HG03103 (cell line): Measurements from ENCODE around the gene FANCB.

Source experiments
- ATAC-seq: cut with Tn5 transposase; IDR thresholded peaks from one replicate; pipeline ENCODE4 v1.9.1; 2021; ENCODE audit warnings: low read depth; ENCODE audit not compliant: unreplicated experiment

FANCB gene

DNA sequence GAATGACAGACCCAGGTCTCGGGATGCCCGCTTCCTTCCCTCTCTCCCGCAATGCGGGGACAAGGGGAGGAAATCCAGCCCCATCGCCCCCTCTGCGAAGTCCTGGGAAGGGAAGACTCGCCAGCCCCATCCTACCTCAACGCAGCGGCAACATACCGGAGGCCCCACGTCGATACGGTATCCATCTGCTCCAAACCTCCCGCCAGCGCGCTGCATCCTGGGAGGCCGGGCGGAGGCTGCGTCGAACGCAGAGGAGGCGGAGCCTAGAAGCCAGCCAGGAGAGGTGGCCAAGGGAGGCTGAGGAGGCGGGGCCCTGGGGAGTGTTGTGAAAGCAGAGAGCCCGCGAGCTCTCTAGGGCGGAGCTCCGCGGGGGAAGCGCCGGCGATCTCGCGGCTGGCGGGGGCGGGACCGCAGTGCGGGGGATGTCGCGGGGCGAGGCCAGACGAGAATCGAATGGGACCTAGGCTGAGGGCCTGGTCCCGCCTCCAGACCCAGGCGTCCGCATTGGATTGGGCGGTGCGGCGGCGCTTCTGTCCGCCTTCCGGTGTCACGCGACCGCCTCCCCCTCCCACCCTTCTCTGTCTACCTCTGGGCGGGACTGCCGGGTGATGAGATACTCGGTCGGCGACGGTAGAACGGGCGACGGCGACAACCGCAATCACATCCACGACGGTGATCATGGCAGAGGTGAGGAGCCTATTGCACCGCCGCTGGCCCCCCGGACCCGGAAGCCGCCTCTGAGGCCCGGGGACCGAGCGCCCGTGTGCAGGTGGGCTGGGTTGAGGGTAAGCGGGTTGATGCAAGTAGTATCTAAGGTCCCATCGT is at the start of gene FANCB, which contains the start of gene MOSPD2:
TSS of gene FANCB (minus strand) at position 219 of the 825 bp plus-strand sequence. CDS start 7,559 bp downstream, outside the sequence.
TSS of gene MOSPD2 (plus strand) at position 571 of the 825 bp plus-strand sequence. CDS start at position 679, 108 bp downstream.
- peak; percentile 96 for ATAC-seq

DNA sequence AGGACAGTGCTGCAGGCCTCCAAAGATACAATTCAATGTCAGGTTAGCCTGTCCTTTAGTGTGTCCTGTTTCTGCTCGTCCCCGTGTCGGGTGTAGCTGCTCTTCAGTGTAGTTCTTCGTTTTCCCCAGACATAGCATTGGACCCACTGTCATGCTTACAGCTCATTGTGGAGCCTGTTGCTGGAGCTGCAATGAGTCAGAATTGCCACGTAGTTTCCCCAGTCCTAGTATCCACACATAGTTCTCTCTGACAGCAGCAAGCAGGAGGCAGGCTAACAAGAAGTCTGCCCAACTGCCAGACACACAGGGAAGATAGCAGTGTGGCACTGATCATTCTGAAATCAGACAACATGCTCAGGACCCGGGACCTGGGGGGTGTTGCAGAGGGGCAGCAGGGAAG is 49.6 kb upstream of the FANCB start:
- ATAC-seq, result no peak

DNA sequence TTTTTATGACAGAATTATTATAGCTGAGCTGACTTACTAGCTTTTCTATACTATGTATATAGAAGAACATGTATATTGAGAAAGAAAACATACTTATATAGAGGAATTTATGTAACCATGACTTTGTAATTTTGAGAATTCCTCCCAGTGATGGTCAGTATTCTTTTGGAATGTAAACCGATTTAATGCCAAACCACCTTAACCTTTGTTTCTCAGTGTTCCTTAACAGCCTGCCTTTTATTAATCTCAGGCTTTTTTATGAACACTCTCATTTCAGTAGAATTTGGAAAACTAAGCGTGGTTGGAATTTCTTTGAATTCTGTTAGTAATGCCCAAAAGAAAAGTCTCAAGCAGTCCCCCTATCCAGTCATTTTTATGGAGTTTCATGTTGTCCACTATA is 47.3 kb upstream of the FANCB start:
- no peak for ATAC-seq

DNA sequence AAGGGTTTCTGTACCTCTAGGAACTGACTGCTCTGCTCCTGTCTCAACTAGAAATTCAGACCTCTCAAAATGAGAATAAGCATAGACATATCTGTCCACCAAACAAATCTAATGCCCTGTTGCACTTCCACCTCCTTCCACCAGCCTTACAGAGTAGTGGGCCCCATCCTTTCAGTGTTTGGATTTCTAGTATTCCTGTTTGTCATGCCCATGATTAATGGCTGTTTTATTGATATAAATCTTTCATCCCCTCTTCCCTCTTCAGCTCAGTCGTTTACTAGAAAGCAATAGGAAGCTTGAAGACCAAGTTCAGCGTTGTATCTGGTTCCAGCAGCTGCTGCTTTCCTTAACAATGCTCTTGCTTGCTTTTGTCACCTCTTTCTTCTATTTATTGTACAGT is 46.5 kb upstream of the FANCB start:
- ATAC-seq, result no peak

DNA sequence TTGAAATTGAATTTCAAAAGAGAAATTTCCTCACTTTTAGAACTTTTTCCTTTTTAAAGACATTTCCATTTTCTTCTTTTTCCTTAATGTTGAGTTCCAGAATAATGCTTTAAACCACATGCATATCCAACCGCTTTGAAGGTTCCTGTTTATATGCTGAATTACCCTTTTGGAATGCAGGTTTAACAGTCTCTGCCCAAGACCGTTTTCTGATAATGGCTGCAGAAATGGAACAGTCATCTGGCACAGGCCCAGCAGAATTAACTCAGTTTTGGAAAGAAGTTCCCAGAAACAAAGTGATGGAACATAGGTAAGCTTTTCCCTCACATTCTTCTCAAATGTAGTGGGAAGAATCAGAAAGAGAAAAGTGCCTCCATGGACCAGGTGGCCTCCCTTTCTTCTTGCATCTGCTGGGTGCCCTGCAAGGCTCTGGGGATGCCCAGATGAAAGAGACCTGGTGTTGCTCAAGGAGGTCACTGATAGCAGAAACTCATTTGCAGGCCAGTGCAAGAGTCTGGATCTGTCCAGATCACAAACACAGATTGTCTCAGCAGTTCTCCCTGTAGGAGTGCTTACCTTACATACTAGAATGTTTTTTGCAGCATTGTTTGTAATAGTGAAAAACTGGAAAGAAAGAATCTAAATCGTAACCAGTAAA is 43.3 kb upstream of the FANCB start:
- no peak for ATAC-seq

DNA sequence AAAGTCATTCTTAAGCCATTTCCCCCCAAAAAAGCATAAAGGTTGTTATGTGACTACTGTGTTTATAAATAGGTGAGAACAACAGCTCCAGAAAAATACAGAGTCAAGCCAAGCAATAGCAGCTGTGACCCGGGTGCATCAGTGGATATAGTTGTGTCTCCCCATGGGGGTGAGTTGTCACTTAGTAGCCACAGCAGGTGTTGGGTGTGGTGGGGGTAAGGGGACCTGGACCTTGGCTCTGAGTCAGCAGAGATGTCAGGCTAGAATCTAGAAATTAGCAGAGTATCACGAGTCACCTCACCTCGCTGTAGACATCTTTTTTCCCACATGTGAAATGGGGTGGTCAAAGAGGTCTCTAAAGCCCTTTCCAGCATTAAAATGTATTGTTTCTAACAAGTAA is 42.7 kb upstream of the FANCB start:
- ATAC-seq, result no peak

DNA sequence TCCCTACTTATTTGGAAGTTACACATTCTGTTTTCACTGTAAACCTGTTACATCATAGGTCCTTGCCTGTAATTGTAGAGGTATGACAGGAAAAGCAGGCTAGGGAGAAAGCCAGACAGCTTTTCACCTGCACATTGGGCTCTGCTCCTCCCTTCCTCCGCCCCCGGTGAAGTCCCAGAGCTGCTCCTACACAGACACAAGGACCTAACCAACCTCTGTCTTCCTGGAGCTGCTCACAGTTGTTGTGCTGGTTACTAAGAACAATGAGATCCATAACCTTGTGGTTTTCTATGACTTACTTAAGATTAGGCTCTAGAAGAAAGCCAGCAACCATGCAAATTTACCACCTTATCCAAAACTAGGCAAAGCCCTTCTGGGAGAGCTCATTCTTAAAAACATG is 40.4 kb upstream of the FANCB start:
- no peak for ATAC-seq

DNA sequence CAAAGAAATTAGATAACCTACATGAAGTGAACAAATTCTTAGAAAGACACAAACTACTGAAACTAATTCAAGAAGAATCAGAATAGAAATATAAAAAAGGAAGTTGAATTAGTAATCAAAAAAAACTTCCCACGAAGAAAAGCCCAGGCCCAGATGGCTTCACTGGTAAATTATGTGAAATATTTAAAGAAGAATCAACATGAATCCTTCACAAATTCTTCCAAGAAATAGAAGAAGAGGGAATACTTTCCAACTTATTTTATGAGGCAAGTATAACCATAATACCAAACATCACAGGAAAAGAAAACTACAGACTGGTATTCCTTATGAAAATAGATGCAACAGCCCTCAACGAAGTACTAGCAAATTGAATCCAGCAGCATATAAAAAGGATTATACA is 31.0 kb upstream of the FANCB start:
- no peak for ATAC-seq

DNA sequence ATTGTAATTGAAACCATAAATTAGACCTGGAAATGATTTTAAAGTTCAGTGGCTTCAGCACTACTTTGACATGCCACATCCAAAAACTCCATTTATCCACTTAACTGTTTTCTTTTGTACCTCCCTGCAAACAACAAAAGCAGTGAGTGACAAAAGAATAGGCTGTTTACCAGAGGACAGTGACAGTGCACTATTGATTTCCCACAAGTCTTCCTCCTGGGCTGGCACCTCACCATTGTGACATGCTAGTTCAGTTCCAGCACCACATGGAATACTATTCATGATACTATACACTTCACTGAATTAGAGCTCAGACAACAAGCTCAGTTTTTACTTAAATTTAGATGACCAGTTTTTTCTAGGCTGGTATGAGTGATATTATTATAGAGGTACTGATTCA is 29.7 kb upstream of the FANCB start:
- no peak for ATAC-seq

DNA sequence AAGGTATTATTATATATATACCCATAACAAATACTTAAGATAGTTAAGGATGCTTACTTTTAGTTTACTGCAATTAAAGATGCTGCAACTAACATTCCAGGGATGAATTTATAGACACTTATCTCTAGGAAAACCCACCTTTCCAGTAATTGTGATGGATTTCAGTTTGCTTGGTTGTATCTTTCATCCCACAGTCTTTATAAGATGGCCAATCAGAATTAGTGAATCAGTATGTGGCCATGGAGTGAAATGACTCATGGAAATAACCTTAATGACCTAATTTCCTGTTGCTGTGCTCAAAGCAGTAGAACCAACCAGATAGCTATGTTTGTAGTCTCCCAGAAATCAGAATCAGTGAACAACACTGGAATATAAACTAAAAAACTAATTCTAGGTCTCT is 26.7 kb upstream of the FANCB start:
- ATAC-seq, result peak; percentile 60

DNA sequence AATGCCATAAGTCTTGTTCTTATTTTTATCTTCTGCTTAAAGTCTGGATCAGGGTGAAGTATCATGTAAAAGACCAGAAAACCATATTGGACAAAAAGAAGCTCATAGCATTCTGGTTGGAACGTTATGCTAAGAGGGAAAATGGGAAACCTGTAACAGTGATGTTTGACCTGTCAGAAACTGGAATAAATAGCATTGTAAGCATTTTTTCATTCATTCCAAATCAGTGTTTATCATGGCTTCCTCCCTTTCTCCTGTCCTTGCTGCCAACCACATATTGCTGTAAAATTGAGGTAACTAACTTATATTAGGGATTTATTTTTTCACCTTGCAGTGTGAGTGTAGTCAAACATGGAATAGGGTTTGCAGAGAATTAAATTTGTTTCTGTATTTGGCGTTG is 24.2 kb upstream of the FANCB start:
- ATAC-seq, result no peak

DNA sequence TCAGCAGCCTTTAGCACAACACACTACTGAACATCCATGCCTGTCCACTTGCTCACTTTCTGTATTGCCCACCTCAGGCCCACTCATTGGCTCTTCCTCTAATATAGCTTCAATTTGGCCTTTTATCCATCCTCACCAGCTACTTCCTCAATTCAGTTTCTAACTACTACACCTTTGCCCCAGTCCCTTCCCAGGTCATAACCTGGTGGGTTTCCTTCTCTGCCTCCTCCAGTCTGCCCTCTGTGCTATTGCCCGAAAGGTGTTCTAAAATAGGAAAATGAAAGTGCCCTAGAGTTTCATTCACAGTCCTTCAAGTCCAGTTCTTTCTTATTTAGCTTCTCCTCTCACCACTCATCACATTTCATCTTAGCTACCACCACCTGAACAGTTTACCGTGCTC is 23.4 kb upstream of the FANCB start:
- no peak for ATAC-seq

DNA sequence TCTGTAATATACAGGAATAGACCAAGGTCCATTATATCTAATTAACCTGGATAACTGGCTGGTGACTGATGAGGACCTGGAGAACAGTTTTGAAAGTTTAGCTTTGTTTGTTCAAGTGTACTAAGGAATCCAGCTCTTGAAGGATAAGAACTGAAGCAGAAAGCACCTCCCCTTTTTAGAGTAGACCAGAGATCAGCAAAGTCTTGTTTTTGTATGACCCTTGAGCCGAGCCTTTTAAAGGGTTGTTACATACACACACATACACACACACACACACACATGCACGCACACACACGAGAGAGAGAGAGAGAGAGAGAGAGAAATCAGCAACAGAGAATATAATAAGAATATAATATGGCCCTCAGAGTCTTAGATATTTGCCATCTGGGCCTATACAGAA is 13.4 kb upstream of the FANCB start:
- ATAC-seq, result no peak

DNA sequence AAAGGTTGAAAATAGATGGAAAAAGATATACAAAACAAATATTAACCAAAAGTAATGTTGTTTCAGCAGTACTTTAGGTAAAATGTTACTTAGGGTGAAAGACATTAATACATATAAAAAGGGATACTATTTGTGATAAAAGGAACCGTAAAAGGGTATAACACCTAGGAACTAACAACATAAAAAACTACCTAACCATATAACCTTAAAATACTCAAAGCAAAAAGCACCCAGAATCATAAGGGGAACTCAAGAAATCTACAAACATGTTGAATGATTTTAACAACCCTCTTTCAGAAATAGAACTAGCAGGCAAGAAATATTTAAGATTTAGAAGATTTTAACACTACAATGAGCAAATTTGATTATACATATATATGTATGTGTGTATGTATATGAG is 11.8 kb upstream of the FANCB start:
- ATAC-seq, result no peak

DNA sequence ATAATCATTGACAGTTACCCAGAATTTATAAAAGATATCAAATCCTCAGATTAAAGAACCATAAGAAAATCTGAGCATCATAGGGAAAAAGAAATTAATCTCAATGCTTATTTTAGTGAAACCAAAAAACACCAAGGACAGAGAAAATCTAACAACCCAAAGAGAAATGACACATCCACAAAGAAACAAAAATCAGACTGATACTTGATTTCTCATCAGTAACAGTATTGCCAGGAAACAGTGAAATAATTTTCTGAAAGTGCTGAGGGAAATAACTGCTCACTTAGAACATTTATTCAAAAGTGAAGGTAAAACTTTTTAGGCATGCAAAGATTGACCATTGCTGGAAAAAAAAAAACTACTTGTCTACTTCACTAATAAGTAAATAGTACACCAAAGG is 11.0 kb upstream of the FANCB start:
- no peak for ATAC-seq

DNA sequence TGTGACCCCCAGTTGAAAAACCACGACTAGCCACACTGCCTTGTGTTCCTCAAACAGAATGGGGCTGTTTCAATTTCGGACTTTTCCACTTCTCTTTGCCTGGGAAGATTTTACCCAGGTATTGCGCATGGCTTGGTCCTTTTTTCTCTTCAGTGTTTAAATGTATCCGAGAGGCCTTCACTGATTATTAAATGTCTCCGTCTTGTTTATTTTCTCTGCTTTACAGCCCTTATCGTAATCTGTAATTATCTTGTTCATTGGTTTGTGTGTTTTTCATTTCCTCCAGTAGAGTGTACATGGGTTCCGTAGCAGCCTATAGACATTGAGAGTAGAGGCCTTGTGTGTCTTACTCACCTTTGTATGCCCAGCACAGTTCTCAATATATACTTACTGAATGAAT is 2.8 kb upstream of the FANCB start:
- ATAC-seq, result no peak

DNA sequence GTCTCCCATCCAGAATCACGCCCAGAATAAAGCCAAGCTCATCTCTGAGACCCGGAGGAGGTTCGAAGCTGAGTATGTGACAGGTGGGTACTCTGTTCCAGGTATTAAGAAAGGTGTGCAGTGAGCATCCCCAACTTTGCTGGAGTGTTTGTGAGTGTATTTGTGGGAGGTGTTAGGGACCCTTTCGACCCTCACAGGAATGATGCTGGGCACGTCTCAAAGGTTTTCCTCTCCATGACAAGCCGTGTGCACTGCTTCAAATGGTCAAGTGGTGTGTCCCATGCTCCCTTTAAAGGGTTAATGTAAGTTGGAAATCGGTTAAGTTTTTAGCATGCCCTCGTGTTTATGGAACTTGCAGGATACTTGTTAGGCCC is 794 bp upstream of the FANCB start:
- ATAC-seq, result no peak

DNA sequence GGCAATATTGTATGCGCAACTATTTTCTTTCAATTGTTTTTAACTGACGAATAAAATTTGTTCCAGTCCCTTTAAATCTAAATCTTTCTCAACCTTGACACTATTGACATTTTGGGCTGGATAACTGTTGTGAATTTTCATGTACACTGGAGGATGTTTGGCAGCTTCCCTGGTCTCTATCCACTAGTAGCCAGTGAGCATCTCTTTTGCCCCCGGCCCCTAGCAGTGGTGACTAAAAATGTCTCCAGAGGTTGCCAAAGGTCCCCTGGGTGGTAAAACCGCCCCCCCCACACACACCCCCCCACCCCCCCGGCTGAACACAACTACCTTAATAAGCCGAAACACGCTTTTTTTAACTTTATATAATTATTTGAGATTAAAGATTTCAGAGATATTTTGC is 514 bp downstream of the FANCB start:
- ATAC-seq, result no peak

DNA sequence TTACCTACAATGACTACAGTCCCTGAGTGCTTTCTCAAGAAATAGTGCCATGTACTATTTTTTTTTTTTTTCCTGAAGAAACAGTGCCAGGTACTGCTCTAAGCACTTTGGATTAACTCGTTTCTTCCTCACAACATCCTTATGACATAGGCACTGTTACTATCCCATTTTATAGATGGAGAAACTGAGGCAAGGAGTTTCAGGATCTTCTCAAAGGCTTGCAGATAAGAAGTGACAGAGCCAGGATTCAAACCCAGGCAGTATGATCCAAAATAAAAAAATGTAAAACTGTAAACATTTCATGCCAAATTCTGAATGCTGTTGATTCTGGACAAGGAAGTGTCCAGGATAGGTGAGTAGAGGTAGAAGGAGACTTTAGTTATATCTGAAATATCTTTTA is 1.1 kb downstream of the FANCB start:
- no peak for ATAC-seq

DNA sequence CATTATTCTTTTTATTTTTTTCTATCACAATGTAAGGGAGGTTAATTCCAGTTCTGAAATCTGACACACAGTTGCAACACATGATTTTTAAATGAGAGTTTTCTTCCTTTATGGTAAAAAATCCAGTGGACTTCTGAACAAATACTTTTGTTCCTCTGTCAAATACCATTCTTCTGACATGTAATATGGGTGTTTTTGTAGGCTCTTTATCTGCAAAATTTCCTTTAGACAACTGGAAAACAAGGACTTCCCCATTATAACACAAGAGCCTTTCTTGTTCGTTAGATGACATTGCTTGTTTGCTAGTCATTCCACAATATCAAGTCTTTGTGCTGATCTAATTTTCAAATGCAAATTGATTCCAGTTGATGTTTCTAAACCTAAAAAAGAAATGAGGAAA is 7.7 kb downstream of the FANCB start:
- ATAC-seq, result no peak

DNA sequence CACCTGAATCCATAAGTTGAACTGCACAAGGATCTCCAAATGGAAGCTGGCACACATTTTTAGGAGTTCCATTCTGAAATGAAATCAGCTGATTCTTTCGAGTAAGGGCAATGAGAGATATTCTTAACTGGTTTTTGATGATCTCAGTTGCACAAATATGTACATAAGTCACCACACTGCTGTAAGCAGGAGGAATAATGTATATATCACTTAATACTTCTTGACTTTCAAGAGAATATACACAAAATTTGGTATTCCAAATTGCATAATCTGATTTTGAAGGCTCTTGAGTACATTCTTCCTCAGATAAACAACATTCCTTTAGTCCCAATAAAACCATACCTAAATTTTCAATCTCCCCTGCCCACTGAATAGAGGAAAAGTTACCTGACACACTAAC is 8.2 kb downstream of the FANCB start:
- ATAC-seq, result no peak

DNA sequence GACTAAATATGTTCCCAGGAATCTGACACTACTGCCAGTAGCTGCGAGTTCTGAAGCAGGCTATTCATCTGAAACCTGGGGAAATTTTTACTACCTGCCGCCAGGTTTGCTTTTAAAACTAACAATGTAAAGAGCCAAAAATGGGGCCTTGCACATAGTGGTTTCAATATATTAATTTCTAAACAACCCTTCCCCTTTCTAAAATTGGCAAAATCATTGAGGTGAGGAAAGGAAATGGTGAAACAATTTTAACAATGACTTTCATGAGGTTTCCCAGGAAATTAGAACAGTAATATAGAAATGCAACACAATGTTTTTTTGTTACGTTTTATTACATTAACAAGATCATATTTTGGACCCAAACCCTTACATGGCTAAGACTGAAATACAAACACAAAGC is 21.3 kb downstream of the FANCB start:
- no peak for ATAC-seq
